OCI-M2 (cell line): ENCODE data around the gene COPS8.

ENCODE experiments used
- DNase-seq: peaks from one replicate; lab custom pipeline; 2025; ENCODE audit not compliant: unreplicated experiment; lab: John Stamatoyannopoulos, UW

Gene COPS8

DNA sequence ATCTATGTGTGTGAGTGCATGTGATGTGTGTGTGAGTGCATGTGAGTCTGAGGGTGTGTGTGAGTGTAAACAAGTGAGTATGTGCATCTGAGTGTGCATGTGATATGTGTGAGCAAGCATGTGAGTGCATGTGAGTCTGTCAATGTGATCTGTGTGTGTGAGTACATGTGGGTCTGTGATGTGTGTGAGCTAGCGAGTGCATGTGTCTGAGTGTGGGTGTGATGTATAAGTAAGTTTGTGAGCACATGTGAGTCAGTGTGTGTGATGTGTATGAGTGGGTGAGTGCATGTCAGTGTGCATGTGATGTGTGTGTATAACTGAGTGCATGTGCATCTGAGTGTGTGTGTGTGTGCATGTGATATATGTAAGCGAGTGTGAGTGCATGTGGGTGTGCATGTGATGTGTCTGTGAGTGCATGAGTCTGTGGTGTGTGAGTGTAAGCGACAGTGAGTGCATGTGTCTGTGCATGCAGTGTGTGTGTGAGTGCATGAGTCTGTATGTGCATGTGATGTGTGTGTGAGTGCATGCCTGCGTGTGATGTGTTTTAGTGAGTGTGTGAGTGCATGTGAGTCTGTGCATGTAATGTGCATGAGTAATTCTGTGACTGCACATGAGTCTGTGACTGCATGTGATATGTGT is 44.1 kb downstream of the COPS8 start:
- DNase-seq: no peak

DNA sequence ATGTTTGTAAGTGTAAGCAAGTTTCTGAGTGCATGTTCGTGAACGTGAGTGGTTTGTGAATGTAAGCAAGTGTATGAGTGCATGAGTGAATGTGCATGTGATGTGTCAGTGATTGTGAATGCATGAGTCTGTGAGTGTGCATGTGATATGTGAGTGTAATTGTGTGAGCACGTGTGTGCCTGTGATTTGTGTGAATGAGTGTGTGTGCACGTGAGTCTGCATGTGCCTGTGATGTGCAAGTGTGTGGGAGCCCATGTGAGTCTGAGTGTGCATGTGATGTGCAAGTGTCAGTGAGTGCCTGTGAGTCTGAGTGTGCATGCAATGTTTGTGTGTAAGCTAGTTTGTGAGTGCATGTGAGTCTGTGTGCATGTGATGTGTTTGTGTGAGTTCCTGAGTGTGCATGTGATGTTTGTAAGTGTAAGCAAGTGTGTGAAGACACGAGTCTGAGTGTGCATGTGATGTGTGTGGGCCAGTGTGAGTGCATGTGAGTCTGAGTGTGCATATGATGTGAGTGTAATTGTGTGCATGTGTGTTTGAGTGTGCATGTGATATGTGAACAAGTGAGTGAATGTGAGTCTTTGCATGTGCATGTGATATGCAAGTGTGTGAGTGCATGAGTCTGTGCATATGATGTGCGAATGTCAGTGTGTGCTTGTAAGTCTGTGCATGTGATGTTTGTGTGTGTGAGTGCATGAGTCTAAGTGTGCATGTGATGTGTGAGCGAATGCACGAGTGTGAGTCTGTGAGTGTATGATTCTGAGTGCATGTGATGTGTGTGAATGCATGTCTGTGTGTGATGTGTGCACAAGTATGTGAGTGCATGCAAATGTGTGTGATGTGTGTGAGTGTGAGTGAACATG is 45.1 kb downstream of the COPS8 start:
- no peak for DNase-seq

DNA sequence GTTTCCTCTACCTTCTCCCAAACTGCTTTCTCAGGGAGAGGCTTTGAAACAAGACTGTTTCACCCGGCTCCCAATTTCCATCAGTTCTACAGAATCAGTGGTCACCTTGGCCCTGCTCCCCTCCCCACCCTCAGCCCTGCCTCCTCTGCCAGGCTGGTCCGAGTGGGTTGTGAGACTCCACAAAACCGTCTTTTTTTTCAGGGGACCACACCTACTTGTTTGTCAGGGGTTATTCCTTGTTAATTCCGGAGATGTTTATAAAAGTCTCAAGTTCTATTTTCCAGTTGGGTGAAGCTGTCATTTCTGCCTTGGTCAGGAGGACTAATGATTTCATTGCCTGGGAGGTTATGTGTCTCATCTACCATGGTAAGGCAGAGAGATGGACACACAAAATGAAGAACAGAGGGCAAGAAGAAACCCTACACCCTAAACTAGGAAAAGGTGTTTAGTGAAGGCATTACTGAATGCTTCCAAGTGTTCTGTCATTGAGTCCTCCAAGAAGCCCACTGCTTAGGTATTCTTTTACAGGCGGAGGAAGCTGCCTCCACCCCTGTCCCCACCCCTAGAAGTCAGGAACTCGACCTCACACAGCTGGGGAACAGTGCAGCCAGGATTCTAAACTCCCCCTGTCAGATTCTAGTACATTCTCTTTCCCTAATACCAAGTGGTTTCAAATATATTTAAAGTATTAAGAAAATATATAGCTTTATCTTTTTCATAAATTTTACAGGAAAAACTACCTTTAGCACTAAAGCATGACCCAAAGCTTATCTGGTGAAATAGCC is 46.3 kb downstream of the COPS8 start:
- no peak for DNase-seq

DNA sequence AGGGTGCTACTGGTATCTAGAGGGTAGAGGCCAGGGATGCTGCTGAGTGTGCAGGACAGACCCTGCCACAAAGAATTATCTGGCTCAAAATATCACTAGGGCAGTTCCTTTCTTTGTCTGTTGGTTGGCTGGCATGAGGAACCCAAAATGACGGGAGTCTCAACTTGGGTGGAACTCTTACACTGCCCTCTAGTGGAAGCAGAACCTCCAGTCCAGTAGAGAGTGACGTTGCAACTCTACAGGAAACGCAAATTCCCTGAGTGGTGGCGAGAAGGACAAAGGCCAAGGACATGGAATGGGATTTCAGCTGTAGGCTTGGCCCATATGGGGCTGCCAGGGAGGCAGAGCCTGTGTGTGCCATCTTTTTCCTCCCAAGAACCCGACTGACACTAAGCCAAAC is 47.1 kb downstream of the COPS8 start:
- DNase-seq: no peak

DNA sequence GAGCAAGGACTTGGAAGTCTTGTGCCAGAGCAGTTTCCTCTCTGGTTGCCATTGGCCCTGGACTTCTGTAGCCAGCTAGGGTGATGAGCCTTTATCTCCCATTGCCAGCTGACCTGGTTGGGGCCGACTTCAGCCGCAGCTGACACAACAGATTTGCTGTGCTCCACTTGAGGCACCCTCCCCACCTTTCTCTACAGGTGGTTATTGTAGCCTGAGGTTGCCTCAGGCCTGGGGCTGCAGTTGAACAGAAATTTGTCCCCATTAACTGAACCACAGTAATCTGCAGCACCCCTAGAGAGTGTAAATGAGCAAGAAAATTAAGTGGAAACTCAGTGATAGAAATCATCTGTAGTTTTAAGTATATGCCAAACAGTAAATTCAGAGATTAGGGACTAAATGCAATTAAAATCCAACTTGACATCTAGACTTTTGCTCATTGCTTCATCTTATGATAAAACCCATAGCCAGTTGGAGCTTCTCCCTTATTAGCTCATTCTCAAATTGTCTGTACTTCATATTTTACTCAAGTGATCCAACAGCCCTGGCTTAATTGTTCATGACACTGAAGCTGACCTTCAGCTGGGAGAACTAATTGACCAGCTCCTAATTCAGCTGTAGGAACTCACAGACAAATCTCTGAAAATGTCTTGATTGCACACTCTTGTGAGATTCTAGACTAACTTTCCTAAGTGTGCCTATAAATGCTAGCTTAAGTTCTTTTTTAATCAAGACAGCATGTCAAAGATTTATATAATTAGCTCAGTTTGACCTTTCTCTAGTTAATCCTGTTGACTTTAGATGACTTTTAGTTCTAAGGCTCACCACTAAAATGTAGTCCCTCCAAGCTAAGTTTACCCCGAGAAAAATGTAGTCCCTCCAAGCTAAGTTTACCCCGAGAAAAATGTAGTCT is 48.9 kb downstream of the COPS8 start:
- DNase-seq: no peak

DNA sequence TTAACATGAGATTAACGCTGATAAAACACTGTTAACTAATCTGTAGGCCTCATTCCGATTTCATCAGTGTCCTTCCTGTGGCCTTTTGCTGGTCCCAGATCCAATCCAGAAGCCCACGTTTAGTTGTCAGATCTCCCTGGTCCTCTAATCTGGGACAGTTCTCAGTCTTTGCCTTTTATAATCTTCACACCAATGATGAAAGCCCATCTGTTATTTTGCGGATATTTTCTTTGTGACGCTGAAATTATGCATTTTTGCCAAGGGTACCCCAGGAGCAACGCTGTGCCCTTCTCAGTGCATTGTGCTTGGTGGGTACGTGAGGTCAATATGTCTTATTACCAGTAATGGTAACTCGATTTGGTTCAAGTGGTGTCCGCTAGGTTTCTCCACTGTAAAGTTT is 51.1 kb downstream of the COPS8 start:
- DNase-seq: no peak

DNA sequence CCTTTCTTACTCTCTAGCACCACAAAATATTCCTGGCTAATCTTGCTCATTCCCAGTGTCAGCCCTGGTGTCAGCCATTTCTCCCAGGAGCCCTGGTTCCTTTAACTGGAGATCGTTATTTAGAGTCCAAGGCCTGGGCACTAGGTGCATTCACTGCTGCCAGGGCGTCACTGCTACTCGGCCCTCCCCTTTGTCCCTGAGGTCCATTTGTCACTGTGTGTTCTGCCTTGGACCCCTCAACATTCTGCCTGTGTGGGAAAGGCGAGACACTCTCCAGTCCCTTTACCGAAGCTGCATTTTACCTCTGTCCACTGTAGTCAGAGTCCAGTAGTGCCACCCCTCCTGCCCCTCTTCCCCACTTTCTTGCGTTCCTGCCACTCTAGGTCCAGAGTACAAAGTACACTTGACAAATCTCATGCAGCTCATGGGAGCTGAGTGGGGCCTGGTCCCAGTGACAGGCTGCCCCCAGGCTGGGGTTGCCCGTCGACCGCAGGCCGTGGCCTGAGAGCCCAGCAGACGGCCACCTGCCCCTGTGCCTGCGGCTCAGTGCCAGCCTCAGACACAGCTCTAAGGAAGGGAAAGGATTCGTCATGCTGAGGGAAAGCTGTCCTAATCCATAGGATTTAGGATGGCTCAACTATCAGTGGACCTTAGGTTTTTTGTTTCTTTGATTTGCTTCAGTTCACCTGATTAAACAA is 52.1 kb downstream of the COPS8 start:
- no peak for DNase-seq

DNA sequence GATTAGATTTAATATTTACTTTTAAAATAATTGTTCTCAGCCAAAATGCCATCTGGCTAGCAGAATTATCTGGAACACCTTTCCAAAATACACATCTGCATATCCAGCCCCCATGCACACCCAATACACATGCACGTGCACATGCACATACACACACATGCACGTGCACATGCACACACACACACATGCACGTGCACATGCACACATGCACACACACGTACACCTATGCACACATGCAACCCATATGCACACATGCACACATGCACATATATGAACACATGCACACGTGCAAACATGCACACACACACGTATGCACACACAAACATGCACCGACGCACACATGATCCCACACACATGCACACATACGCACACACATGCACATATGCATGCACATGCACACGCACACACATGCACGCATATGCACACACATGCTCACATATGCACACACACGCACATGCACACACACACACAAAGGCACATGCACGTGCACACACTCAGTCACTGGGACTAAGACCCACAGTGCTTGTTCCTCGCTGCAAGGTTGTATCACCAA is 53.5 kb downstream of the COPS8 start:
- DNase-seq: no peak

DNA sequence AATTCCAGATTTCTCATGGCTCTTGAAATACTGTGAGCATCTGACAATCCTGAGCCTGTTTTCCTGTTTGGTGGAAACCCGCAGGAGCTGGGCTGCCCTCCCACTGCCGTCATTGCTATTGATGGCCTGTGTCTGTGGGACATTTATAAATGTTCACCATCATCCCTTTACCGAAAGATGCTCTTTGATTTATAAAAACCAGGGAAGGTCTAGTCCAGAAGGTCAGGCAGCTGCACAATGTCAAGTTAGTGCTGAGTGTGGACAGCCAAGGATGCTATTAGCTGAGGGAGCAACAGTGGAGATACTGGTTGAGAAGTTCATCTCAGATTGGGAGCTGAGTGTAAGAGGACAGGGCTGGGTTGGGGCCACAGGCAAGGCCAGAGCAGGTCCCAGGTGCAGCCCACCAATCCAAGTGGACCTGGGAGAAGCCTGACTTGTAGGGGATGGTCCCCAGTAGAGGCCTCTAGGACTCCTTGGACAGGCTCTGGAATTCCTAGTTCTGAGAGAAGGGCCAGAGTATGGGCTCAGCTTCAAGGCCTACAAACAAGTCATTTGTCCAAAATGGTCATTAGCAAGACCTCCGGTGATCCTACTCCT is 55.1 kb downstream of the COPS8 start:
- DNase-seq: no peak

DNA sequence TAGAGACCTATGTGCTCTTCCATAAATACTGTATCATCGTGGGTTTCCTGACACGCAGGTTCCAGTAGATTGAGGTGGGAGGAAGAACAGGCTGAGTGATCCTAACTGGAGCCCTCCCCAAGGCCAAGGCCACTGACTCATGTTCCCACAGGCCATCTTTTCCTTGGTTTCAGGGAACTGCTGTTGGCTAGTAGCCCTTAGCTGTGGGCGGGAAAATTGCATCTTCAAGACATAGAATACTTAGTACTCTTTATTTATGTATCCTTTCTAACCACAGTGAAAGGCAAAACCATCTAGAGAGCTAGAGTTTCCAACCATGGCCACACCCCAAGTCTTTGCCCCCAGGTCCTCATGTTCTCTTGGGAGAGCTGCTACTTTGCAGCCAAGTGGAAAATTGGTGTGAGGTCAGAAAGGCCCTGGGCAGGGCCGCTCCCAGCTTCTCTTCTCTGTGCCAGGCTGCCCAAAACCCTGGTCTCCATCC is 55.9 kb downstream of the COPS8 start:
- DNase-seq: no peak

DNA sequence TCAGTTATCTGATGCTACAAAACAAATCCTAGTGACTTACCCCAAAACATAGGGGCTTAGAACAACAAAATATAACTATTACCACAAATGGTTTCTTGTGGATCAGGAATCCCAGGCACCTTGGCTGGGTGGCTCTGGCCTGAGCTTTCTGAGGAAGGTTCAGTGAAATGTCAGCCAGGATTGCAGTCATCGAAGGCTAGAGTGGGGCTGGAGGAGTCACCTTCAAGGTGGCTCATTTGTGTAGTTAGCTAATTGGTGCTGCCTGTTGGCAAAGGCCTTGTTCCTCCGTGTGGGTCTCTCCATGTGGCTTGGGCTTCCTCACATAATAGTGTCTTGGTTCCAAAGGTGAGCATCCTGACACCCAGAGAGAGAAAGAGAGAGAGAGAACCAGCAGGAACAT is 57.4 kb downstream of the COPS8 start:
- DNase-seq: no peak

DNA sequence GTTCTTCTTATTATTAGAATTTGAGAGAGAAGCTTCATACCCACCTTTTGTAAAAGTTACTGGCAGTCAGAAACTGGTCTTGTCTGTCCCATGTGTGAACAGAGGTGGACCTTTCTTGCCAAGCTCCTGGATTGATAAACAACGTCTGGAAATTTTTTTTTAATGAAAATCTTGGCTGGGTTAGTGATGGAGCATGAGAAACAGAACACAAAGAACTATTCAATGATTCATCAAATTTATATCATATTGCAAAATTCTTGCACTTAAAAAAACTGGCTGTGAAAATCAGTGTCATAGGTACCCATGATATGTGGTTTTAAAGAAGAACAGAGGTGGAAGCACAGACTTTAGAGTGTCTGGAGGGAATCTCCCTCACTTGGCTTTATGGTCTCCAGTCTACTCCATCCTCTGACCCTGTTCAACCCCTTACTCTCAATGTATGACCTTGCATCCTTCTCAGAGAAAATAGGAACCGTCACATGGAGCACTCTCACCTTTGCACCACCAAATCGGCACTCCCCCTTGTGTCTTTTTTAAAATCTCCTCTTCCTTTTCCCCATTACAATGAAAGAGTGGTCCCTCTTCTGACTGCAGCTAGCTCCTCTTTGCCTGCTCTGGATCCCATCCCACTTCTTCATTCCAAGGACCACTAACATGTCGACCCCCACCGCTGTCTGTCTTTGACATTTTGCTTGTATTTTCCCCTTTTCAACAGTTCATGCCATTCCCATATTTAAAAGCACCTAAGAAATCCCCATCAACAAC is 58.2 kb downstream of the COPS8 start:
- DNase-seq: no peak

DNA sequence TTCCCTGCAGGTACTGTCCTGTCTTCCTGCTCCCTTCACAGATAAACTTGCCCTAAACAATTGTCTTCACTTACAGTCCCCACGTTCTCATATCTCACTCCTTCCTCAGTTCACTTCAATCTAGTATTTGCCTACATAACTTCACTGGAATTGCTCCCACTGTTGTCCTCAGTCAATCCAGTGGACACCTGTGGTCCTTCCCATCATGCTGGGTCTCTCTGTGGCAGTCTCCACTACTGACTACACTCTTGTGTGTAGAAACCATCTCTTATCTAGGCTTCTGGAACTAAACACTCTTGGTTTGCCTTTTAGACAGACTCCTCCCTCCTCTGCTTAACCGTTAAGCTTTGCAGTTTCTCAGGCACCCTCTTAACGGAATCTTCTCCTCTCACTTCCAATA is 58.8 kb downstream of the COPS8 start:
- no peak for DNase-seq

DNA sequence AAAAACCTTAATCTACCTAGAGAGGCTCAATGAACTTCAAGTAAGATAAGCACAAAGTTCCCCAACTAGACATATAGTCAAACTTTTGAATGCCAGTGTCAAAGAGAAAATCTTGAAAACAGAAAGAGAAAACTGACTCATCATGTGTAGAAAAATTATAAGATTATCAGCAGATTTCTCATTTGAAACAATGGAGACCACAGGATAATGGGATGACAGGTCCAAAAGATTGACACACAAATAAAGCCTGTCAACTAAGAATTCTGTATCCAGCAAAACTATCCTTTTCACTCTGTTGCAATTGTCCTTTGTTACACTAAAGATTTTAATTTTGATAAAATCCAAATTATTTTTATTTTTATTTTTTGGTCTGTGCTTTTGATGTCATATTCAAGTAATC is 61.6 kb downstream of the COPS8 start:
- DNase-seq: no peak

DNA sequence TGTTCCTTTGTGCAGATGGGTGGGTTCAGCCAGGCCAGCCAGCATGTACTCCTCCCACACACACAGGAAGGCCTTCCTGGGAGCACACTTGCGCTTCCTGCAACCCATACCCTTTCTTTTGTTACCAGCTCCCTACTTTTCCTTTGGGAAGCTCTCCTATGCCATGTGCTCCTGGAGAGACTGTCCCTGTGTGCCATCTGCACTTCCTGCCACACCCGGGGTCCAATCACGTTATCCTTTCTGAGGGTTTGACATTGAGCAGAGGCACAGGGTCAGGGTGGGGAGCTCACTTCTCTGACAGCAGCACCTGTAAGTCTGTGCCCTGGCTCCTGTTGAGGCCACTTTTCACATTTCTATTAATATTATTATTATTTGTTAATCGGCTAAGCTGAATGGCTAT is 62.9 kb downstream of the COPS8 start:
- no peak for DNase-seq

DNA sequence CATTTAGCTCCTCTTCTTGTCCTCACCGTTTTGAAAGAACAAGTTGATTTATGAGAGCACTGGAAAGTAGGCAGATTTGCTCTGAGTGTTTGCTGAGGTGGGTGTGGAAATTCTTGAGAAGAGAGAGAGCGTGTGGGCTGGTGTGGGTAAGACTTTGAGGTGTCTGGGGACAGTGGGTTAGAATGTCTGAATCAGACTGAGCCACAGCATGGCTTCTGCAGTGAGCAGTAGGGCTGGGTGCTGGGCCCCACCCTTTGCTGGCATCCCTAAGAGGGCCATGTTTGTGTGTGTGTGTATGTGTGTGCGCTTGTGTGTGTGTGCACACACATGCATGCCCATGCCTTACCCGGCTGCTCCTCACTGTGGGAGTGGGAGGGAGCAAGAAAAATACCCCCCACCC is 63.7 kb downstream of the COPS8 start:
- no peak for DNase-seq
